ENCODE results near the gene LCN10. TPM values are rescaled to one million over a fixed set of nuclear protein-coding genes. Genes with fewer than 3 reads are reported as not detected.

LCN10 gene
- polyA plus RNA-seq, 2 of the 4 experiments (the other 2 are of a cell fraction), result not detected

DNA sequence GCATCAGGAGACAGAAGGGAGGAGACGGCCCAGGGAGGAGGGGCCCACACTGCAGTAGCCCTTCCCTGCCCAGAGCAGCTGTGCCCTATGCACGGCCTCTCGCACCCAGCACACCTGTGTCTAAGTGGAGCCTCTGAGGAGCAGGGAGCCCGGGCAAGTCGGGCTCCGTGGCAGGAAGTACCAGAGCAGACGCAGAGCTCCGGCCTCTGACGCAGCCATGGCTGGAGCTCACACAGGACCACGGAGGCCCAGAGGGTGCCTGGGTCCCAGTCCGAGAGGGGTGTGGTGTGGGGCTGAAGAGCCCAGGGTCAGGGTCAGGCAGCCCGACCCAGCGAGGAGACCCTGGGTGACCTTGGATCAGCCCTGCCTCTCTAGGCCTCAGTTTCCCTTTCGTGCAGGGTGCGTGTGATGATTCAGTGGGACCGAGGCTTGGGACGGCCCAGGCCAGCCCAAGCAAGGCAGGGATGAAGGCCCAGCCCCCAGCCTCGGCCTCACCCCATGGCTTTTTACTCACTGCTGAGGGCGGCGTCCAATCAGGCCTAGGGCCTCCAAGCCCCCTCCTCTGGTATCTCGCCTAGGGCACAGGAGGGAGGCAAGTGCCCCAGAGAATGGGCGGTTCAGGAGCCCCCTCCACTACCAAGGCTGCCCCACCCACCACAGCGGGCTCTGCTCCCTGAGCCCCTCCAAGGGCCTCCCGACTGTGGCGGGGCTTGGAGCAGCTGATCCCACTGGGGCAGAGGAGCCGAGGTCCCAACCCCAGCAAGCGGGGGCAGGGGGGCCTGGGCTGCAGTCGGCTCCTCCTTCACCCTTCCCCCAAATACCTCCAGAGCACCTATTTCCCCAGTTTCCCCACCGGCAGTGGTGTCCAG lies 51.2 kb downstream of the LCN10 start:
- POLR2A ChIA-PET, result no interaction called here
- TF ChIP-seq GATA3 (IDR thresholded peaks at IDR 0.05; ENCODE audit: borderline replicate concordance) (no peak), CHD2 (IDR thresholded peaks at IDR 0.05; ENCODE audit: low read length, partially characterized antibody) (no peak), ZNF302 (CRISPR knock-in tag; IDR thresholded peaks at IDR 0.05) (no peak), TP53 (CRISPR knock-in tag; IDR thresholded peaks at IDR 0.05) (no peak), FOXS1 (CRISPR knock-in tag; IDR thresholded peaks at IDR 0.05) (no peak), CHD4 (IDR thresholded peaks at IDR 0.05; ENCODE audit: borderline replicate concordance) (no peak), RAD21 (conservative IDR thresholded peaks at IDR 0.05 in 1 of 2, IDR thresholded peaks at IDR 0.05 in 1 of 2) (no peak), REST (IDR thresholded peaks at IDR 0.05) (no peak), RCOR1 (IDR thresholded peaks at IDR 0.05; ENCODE audit: low read depth, low read length) (no peak), CEBPB (IDR thresholded peaks at IDR 0.05) (no peak), HOXB13 (CRISPR knock-in tag; IDR thresholded peaks at IDR 0.05; ENCODE audit: low read depth) (no peak), NFE2L2 (conservative IDR thresholded peaks at IDR 0.05; ENCODE audit: low read length) (no peak), TFCP2L1 (CRISPR knock-in tag; IDR thresholded peaks at IDR 0.05) (no peak), KDM5A (IDR thresholded peaks at IDR 0.05) (no peak), RFX5 (IDR thresholded peaks at IDR 0.05) (no peak), NPAS2 (CRISPR knock-in tag; IDR thresholded peaks at IDR 0.05; ENCODE audit: borderline replicate concordance) (no peak), MAFK (IDR thresholded peaks at IDR 0.05; ENCODE audit: partially characterized antibody) (no peak), HES2 (IDR thresholded peaks at IDR 0.05) (no peak), MAZ (IDR thresholded peaks at IDR 0.05; ENCODE audit: borderline replicate concordance, low read depth, low read length) (no peak)
- TF ChIP-seq, protein P1, sequence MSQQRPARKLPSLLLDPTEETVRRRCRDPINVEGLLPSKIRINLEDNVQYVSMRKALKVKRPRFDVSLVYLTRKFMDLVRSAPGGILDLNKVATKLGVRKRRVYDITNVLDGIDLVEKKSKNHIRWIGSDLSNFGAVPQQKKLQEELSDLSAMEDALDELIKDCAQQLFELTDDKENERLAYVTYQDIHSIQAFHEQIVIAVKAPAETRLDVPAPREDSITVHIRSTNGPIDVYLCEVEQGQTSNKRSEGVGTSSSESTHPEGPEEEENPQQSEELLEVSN (IDR thresholded peaks at IDR 0.05; ENCODE audit: borderline replicate concordance, low read depth), result no peak
- Histone ChIP-seq H3K9me3 (no peaks in the 10 kb centered on the region), H3K4me2 (no peak overlapping the region), H3K4me1 (peaks cover 66% of the 10 kb centered on the region), H3K27ac (peak overlapping the region in 1 of 2 experiments; percentile 87; a peak in 3 of 6 replicates), H3K4me3 (no peak overlapping the region)
- CTCF ChIA-PET, result interaction anchor here (1.0 to 13.4 kb wide), 4 partner anchors 10 to 206 kb away, joined by 3 to 186 read pairs (median 18); no protein-coding TSS in a partner anchor
- DNase-seq (ENCODE audit: low read depth in 1 of 2, low spot score in 1 of 2) (no peak), ATAC-seq (no peak), FAIRE-seq (no peak)
- WGBS (ENCODE audit: missing lambda C conversion rate), result 90% methylated on average over 18 of the region's 29 CpGs

- DNase-seq (ENCODE audit: low read depth in 1 of 2, low spot score in 1 of 2) (no peak), ATAC-seq (no peak), FAIRE-seq (no peak)
- TF ChIP-seq TP53 (CRISPR knock-in tag; IDR thresholded peaks at IDR 0.05) (no peak), RARB (CRISPR knock-in tag; IDR thresholded peaks at IDR 0.05) (no peak), HOXB13 (CRISPR knock-in tag; IDR thresholded peaks at IDR 0.05; ENCODE audit: low read depth) (no peak), FOSL2 (IDR thresholded peaks at IDR 0.05) (no peak), FOSL2 (CRISPR knock-in tag; IDR thresholded peaks at IDR 0.05) (no peak), NPAS2 (CRISPR knock-in tag; IDR thresholded peaks at IDR 0.05; ENCODE audit: borderline replicate concordance) (no peak), FOSB (CRISPR knock-in tag; IDR thresholded peaks at IDR 0.05) (no peak), HOXB5 (CRISPR knock-in tag; IDR thresholded peaks at IDR 0.05) (no peak), RNF2 (IDR thresholded peaks at IDR 0.05; ENCODE audit: borderline replicate concordance, low read depth) (no peak), HOXA7 (CRISPR knock-in tag; IDR thresholded peaks at IDR 0.05) (no peak), TFCP2L1 (CRISPR knock-in tag; IDR thresholded peaks at IDR 0.05) (no peak), JUNB (IDR thresholded peaks at IDR 0.05) (no peak), CHD2 (IDR thresholded peaks at IDR 0.05; ENCODE audit: low read length, partially characterized antibody) (no peak), RAD21 (conservative IDR thresholded peaks at IDR 0.05 in 1 of 2, IDR thresholded peaks at IDR 0.05 in 1 of 2) (no peak), JUN (IDR thresholded peaks at IDR 0.05) (no peak), KDM5A (IDR thresholded peaks at IDR 0.05) (no peak), EHF (CRISPR knock-in tag; IDR thresholded peaks at IDR 0.05) (no peak)
- TF ChIP-seq, protein P2, sequence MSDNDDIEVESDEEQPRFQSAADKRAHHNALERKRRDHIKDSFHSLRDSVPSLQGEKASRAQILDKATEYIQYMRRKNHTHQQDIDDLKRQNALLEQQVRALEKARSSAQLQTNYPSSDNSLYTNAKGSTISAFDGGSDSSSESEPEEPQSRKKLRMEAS (IDR thresholded peaks at IDR 0.05), result no peak
- TF ChIP-seq, protein P1 (IDR thresholded peaks at IDR 0.05; ENCODE audit: borderline replicate concordance, low read depth), result no peak
- POLR2A ChIA-PET, result no interaction called here
- WGBS (ENCODE audit: missing lambda C conversion rate), result no CpG with 5 or more reads among the region's 15 CpGs
- CTCF ChIA-PET, result interaction anchor here (1.0 to 13.4 kb wide), 5 partner anchors 9 to 206 kb away, joined by 3 to 186 read pairs (median 4); no protein-coding TSS in a partner anchor
- Histone ChIP-seq H3K4me1 (peaks cover 64% of the 10 kb centered on the region), H3K27ac (peak overlapping the region in 1 of 2 experiments; percentile 87; a peak in 3 of 6 replicates), H3K4me2 (no peak overlapping the region), H3K9me3 (no peaks in the 10 kb centered on the region), H3K4me3 (no peak overlapping the region)
These were observed 51.9 kb downstream of the LCN10 start for GRCh38 chr9:136690806-136691261.

Measured in A549 (cell line).